Heart left ventricle (tissue), 16 donors: Measurements from ENCODE around the gene THSD4. TPM values are rescaled to one million over a fixed set of nuclear protein-coding genes. Genes with fewer than 3 reads are reported as not detected.

ENCODE experiments used
- ATAC-seq, 4 donors: fragments of 200-7000 bp; cut with Tn5 transposase; one replicate each; pipeline ENCODE4 v1.9.1; 2020 to 2022; ENCODE audit warnings: moderate library complexity in 4 of 4, mild to moderate bottlenecking in 3 of 4, moderate number of reproducible peaks in 1 of 4
- DNase-seq, 5 donors: peaks; one replicate each; pipeline ENCODE4 v3.0.0-alpha.2; 2020
- H3K27ac ChIP-seq, 12 donors: fragments of 200-600 bp; sonication (generic) in 4 of 12; one replicate each; pipeline versions ENCODE4 v1.5.0 to v1.8.0; 2016 to 2022; ENCODE audit warnings: mild to moderate bottlenecking in 2 of 12
- H3K27me3 ChIP-seq, 9 donors: fragments of 200-600 bp; sonication (generic) in 2 of 9; one replicate each; pipeline versions ENCODE4 v1.5.1 to v1.8.0; 2016 to 2022; ENCODE audit warnings: mild to moderate bottlenecking in 3 of 9
- H3K36me3 ChIP-seq, 9 donors: fragments of 200-600 bp; sonication (generic) in 2 of 9; one replicate each; pipeline versions ENCODE4 v1.5.0 to v1.8.0; 2018 to 2022; ENCODE audit warnings: mild to moderate bottlenecking in 2 of 9
- H3K4me1 ChIP-seq, 12 donors: fragments of 200-600 bp; sonication (generic) in 4 of 12; one replicate each; pipeline versions ENCODE4 v1.5.0 to v1.8.0; 2016 to 2022; ENCODE audit warnings: mild to moderate bottlenecking in 3 of 12
- H3K4me3 ChIP-seq, 12 donors: fragments of 200-600 bp; sonication (generic) in 4 of 12; one replicate each; pipeline versions ENCODE4 v1.5.0 to v1.8.0; 2017 to 2022; ENCODE audit warnings: mild to moderate bottlenecking in 9 of 12, moderate library complexity in 4 of 12
- H3K9me3 ChIP-seq, 12 donors: fragments of 200-600 bp; sonication (generic) in 4 of 12; one replicate each; pipeline versions ENCODE4 v1.5.0 to v1.8.0; 2016 to 2022; ENCODE audit warnings: mild to moderate bottlenecking in 1 of 12
- POLR2A ChIP-seq, 2 donors: fragments of 450-650 bp; IDR thresholded peaks; one replicate each; pipeline ENCODE4 v1.6.1; 2017; ENCODE audit warnings: antibody characterized with exemption in 2 of 2, mild to moderate bottlenecking in 2 of 2, moderate library complexity in 2 of 2
- WGBS, 4 donors: extraction: QIAGEN DNeasy Blood & Tissue Kit in 2 of 4; methylation state at CpG; one replicate each; pipeline versions ENCODE4 v1.1.5 to v1.1.7; 2013 to 2018; 5-methylcytosine and 5-hydroxymethylcytosine counted together
- intact Hi-C, 10 donors: fragments of 100-400 bp; cut with DNase I; formaldehyde crosslinking; loops; one replicate each; pipeline versions ENCODE4 v1.11.1 to v1.14.2; 2022
- polyA plus RNA-seq, 2 donors: library from polyadenylated mRNA; stranded (reverse); fragments of 200-250 nt; gene quantifications; one replicate each; pipeline ENCODE4 v1.2.3, GENCODE V29; 2013
- total RNA-seq, 9 donors: library from RNA; depleted of rRNA in 2 of 9; stranded (reverse); fragments of >200 nt in 2 of 9; fragmentation: NEBNext Ultra II Directional in 3 of 9; extraction: Animal tissue kit (Norgen Biotek cat#: 25700) in 3 of 9; gene quantifications; one replicate each; pipeline versions ENCODE4 v1.1.0 to v1.2.4, GENCODE V29; 2016 to 2023
- TF ChIP-seq, protein P1 (sequence below), 12 donors: fragments of 200-600 bp; sonication (generic) in 4 of 12; IDR thresholded peaks; one replicate each; pipeline versions ENCODE4 v1.5.0 to v1.8.0; 2018 to 2022; ENCODE audit warnings: antibody characterized with exemption in 12 of 12, mild to moderate bottlenecking in 5 of 12
- donor health status: ischemic (EF 13 %, LVEDD 7.1; RV severe dilation, severe dysfunction).
- donor health status: healthy with polysubstance abuse.
- donor health status: DM: no; HTN: yes; CAD: no.
- donor health status: DM: no; HTN: no; CAD: no.
- donor health status: ischemic (EF 25% LVEDD 6.9; RV normal size, moderate dysfunction).
- donor health status: ischemic (EF 25% LVEDD 5.7; RV mildly dilated, moderate dysfunction).
- donor health status: healthy.
- donor health status: DM: yes; HTN: yes; CAD: no.
- donor health status: ischemic (EF 35%, LVEDD 5.7; RV mildly dilated, moderate dysfunction).
- donor health status: nonischemic (EF 11% LVEDD 7.7; RV severe dilation, severe dysfunction).
- donor health status: DM: yes; HTN: yes; CAD: no.
- donor health status: PGD.
- donor health status: ischemic (EF 29% LVEDD 5.4; RV normal size, mild dysfunction).
- donor health status: nonischemic (EF 23%, LVEDD 6.1; RV moderate dilation, normal function).

THSD4 gene
- total and polyA plus RNA-seq, 11 donors: 32.6 to 206 (median 93.2) TPM

DNA sequence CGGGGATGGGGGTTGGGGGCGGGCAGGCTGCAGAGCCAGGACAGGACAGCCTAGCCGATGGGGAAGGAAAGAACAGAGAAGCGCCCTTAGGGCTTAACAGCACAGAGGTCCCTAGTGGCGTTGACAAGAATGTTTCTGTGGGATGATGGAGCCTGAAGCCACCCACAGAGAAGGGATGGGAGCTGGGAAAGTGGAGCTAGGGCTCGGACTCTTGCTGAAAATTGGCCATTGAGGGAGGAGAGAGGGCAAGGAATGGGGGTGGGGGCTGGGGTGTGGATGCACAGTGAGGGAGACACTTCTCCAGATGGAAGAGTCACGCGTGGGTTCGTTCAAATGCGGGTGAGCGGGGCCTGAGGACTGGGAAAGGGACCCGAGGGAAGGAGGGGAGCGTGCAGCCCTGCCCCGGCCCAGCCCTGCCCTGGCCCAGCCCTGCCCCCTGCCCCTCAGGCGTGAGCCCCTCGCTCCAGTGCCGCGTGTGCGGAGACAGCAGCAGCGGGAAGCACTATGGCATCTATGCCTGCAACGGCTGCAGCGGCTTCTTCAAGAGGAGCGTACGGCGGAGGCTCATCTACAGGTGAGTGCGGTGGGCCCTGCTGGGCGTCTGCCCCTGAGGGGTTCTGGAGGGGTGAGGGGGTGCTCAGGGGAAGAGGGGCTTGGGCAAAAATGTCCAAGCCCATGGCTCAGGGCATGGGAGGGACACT lies 695.9 kb downstream of the THSD4 start:
- Histone ChIP-seq H3K27ac (no peak overlapping the region), H3K4me3 (no peak overlapping the region), H3K9me3 (no peaks in the 10 kb centered on the region), H3K27me3 (peaks cover 0 to 6% (median 0%) of the 10 kb centered on the region in 9 donors), H3K4me1 (peaks cover 0 to 30% (median 8%) of the 10 kb centered on the region in 12 donors), H3K36me3 (no peaks in the 10 kb centered on the region)
- DNase-seq: no peak
- TF ChIP-seq, protein P1, sequence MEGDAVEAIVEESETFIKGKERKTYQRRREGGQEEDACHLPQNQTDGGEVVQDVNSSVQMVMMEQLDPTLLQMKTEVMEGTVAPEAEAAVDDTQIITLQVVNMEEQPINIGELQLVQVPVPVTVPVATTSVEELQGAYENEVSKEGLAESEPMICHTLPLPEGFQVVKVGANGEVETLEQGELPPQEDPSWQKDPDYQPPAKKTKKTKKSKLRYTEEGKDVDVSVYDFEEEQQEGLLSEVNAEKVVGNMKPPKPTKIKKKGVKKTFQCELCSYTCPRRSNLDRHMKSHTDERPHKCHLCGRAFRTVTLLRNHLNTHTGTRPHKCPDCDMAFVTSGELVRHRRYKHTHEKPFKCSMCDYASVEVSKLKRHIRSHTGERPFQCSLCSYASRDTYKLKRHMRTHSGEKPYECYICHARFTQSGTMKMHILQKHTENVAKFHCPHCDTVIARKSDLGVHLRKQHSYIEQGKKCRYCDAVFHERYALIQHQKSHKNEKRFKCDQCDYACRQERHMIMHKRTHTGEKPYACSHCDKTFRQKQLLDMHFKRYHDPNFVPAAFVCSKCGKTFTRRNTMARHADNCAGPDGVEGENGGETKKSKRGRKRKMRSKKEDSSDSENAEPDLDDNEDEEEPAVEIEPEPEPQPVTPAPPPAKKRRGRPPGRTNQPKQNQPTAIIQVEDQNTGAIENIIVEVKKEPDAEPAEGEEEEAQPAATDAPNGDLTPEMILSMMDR (IDR thresholded peaks at IDR 0.05): no peak
- TF ChIP-seq POLR2A (IDR thresholded peaks at IDR 0.05): no peak
- 84 to 90% (median 88%) methylated on average over 27 of the region's 27 CpGs for WGBS, 4 donors
- intact Hi-C loops: no loop called here
- ATAC-seq: no peak

- Histone ChIP-seq H3K4me3 (no peak overlapping the region), H3K4me1 (peaks cover 0 to 28% (median 8%) of the 10 kb centered on the region in 12 donors), H3K36me3 (no peaks in the 10 kb centered on the region), H3K27ac (no peak overlapping the region), H3K9me3 (no peaks in the 10 kb centered on the region), H3K27me3 (peaks cover 0 to 6% (median 0%) of the 10 kb centered on the region in 9 donors)
- no peak for ATAC-seq
- WGBS, 4 donors: 88 to 93% (median 91%) methylated on average over 33 to 38 of the region's 38 CpGs
- intact Hi-C loops: no loop called here
- no peak for TF ChIP-seq POLR2A (IDR thresholded peaks at IDR 0.05)
- TF ChIP-seq, protein P1 (IDR thresholded peaks at IDR 0.05): no peak
- no peak for DNase-seq
These were observed 696.8 kb downstream of the THSD4 start for GRCh38 chr15:71811752-71812735.

DNA sequence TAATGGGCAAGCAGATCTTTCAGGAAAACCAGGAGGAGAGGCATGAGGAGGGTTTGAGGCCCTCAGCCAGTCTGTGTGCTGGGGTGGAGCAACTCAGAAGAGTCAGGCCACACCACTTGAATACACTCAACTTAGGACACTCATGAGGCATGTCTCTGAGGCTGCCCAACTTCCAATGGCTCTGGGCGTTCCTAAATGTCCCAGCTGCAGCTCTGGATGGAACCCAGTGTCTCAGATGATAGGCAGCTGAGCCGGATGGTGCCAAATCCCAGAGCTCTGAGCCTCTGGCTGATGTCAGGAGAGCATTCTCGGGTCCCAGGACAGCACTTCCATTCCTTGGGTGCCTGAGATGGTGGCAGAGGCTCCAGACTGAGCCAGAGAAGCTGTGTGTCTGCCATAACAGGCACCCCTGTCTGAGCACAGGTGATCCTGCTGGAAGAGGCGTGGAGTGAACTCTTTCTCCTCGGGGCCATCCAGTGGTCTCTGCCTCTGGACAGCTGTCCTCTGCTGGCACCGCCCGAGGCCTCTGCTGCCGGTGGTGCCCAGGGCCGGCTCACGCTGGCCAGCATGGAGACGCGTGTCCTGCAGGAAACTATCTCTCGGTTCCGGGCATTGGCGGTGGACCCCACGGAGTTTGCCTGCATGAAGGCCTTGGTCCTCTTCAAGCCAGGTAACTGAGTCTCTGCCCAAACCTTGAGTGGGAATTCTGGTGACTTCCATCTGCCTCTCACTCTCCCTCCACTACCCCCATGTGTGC lies 697.9 kb downstream of the THSD4 start:
- H3K4me1 ChIP-seq: peaks cover 0 to 18% (median under 1%) of the 10 kb centered on the region in 12 donors
- H3K9me3 ChIP-seq: no peaks in the 10 kb centered on the region
- TF ChIP-seq, protein P1 (IDR thresholded peaks at IDR 0.05): no peak
- no peak for TF ChIP-seq POLR2A (IDR thresholded peaks at IDR 0.05)
- no peak overlapping the region for H3K4me3 ChIP-seq
- intact Hi-C loops: no loop called here
- DNase-seq: peak in 1 of 5 donors; percentile 76
- H3K27ac ChIP-seq: peak overlapping the region in 1 of 12 donors; percentile 16
- no peaks in the 10 kb centered on the region for H3K27me3 ChIP-seq
- peak; percentile 69 to 81 (median 80) for ATAC-seq
- no peaks in the 10 kb centered on the region for H3K36me3 ChIP-seq
- WGBS, 4 donors: 83 to 89% (median 87%) methylated on average over 11 to 16 of the region's 16 CpGs
